Dermis microvascular lymphatic vessel endothelial cell (primary cell): ENCODE measurements around the gene GLT6D1. TPM values are rescaled to one million over a fixed set of nuclear protein-coding genes. Genes with fewer than 3 reads are reported as not detected.

ENCODE experiments used
- DNase-seq, 2 donors: peaks; one replicate each; pipeline versions ENCODE4 v3.0.0 to v3.0.0-alpha.2; 2010; ENCODE audit warnings: low read depth in 2 of 2
- total RNA-seq: library from RNA; depleted of rRNA; stranded (reverse); fragments of >200 nt; gene quantifications from 2 replicates; pipeline ENCODE4 v1.2.1, GENCODE V29; 2014

GLT6D1 gene
- total RNA-seq, 1 donor from 2014 or later, result not detected

DNA sequence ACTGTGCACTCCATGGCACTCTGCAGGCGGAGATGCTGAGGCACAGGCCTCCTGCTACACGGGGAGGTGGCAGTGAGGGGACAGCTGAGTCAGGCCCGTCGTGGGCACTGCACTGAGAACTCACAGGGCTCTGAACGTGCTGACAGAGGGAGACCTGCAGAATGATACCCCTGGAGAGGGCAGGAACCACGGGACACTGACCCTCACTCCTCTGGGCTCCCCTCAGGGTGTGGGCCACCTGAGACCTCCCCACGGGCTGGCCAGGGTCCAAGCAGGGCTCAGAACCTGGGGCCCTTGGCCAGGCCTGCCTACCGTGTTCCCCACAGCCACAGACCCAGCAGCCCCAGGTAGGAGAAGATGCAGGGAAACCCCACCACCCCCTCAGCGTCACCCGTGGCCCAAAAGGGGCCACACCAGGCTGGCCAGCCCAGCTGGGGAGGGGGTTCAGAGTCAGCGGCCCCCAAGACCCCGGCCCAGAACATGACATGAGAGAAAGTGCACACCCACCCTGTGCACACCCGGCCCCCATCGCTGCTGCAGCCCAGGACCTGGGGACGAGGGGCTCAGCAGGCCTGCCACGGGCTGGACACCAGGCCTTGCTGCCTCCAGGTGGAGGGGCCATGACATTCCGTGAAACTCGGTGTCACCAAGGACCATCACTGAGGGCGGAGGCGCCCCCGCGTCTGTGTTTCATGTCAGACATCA, 30.9 kb downstream of the GLT6D1 start:
- DNase-seq, result no peak

DNA sequence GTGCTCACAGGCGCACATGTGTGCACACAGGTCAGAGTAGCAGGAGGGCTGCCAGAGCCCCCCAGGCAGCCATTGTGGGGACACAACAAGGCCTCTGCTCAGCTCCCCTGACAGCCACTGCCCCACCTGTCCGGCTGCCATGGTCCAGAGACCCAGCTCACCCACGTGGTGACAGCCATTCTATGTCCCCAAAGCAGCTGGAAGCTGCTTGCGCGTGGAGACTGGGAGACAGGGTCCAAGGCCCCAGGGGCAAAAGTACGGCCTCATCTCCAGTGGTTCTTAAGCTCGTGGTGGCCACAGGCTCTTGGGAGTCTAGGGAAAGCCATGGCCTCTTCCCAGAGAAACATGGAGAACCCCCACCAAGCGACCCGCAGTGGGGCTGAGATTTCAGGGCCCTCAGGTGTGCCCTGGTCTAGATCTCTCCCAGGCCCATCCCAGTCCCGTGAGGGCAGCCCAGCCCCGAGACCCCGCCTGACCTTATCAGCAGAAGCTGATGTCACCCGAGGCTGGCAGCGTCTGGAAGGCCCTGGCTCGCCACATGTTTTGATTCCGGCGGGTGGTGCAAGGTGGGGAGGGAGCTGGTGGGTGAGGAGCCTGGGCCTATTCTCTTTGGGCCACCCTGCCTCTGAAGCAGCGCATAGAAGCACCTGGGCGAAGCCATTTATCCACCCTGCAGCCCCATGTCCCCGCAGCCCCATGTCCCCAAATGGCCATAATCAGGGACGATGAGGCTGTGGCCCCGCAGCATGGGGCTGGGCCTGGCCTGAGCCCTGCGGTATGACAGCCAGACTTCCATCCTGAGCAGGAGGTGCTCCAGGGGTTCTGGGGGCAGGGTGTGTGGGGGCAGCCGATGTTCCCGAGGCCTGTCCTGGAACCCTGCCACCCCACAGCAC, 31.7 kb downstream of the GLT6D1 start:
- DNase-seq, result no peak

DNA sequence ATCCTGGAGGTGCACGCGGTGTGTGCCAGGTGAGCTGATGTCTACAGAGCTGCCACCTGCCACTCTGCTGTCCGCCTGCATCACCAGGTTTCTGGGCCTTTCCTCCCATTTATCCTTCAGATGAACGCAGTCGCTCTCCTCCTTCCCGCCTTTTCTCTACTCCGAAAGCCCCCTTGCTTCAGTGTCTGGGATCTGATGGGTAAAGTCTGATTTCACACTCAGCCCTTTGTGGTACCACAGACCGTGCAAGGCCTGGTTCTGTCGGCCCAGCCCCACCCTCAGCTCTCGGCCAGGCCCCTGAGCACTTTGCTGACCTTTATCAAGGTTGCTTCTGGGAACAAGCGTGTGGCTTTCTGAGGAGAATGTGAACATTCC, 32.5 kb downstream of the GLT6D1 start:
- DNase-seq, result no peak

DNA sequence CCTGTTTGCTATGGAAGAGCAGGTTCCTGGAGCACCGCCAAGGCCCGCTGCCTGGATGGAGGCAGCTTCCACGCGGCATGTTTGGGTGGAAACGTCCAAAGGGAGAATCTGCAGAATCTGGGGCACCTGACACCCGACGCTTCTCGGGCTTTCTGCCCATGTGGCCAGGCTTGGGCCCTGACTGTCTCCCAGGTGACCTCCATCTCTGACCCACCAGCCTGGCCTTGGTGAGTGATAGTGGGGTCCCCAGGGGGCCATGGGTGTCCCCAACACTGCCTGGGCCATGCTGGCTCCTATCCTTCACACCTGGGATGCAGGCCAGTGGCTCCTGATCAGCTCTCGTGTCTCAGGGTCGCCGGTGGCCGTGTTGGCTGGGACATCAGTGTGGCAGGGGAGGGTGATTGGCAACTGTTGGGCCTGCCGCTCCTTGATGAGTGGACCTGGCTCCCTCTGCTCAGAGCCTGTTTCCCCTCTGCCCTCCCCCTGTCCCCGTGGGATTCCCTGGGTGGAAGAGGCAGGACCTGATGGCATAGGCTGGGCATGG, 34.0 kb downstream of the GLT6D1 start:
- DNase-seq, result no peak

DNA sequence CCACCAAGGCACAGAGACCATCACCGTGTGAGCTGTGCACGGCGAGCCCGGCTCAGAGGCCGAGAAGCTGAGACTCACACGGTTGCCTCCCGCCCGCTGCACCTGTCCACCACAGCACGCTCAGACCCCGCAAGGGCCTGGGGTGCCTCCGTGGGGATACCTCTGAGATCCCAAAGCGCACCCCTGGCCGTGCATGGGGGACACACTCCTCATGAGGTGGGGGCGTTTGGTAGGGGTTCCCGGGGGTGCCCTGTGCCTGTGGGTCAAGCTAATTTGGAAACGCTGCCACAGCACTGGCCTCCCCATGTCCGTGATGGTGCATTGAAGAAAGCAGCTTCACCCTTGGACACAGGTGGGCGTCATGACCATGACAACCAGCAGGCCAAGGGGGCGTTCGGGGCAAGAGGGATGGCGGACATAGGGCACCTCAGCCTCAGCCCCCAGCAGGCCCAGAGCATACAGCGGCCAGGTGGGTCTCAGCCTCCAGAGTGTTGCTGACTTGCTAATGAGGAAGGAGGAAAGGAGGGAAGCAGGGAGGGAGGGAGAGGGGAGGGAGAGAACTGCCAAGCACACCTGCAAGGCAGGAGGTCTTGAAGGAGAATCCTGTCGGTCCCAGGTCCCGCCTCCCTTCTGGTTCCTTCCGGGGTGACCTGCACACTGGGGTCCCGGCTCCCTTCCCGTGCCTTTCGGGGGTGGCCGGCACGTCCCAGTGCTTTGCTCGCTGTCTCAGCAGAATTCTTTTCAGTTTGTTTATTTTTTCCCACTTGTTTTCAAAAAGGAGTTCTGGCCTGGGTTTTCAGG, 34.7 kb downstream of the GLT6D1 start:
- no peak for DNase-seq

DNA sequence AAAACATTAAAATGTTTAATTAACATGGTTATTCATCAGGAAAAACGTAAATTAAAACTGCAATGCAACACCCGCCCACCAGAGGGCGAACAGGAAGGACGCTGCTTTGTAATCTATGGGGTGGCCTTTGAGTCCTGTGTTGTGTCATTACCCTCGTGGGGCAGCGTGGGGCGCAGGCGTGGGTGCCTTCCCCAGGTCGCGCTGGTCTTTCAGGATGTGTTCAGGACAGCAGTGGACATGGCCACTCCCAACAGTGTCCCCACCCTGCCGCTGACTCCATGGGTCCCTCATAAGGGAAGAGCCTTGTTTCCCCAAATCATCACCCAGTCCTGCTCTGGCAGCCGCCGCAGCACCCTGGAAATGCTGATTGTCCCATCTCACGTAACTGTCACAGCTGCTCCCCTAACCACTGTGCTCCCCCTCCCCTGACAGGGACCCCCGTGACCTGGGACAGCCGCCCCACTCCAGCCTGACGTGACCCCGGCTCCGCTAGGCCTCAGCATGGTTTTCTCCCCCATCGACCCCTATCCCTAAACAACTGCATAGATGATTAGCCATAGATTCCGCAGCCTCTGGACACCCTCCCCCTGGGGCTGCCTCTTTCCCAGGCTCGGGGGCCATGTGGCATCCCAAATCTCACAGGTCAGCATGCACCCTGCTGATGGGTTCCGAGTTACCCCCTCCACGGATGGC, 36.4 kb downstream of the GLT6D1 start:
- DNase-seq, result peak; percentile 9 to 42

DNA sequence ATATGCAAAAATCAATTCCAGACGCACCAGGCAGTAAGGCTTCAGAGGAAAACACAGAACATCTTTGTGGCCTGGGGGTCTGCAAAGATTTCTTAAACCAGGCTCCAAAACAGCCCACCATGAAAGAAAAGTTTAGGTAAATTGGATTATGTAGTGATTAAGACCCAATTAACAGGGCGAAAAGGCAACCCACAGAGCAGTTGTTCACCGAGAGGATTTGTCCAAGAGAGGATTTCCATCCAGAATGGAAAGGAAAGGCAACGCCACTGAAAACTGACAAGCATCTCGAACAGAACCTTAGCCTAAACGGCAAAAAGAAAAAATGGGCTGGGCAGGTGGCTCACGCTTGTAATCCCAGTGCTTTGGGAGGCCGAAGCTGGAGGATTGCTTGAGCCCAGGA, 37.4 kb downstream of the GLT6D1 start:
- no peak for DNase-seq

DNA sequence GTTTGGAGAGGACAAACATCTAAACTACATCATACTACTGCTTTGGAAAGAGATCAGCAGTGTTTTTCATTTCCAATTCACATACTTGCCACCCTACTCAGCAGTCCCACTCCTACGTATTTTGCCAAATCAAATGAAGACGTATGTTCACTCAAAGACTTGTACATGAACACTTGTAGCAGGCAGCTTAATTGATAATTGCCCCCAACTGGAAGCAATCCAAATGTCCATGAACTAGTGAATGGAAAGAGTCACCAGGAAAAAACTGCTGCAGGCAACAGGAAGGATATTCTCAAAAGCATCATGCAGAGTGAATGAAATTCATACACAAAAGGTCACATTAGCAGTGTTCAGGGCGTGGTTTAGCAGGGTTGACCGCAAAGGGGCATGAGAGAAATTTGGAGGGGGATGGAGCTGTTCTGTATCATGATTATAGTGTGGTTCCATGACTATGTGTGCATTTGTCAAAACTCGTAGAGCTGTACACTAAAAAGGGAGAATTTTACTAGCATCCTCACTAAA, 39.0 kb downstream of the GLT6D1 start:
- peak in 1 of 2 donors; percentile 14 for DNase-seq

DNA sequence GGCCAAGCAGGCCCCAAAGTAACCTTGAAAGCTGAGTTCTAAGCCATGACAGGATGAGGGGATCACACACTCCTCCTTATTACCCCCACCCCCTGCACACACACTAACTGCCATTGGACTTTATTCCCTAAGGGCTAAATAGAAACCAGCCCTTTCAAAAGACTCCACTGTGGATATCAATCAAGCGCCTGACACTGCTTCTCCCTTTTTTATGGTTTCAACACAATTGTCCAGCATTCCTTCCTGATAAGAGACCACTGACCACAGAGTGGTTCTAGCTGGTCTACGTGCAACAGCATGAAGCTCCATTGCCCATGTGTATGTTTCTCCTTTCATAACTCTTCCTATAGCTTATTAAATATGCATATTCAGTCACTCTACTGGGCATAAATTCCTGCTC, 43.1 kb downstream of the GLT6D1 start:
- no peak for DNase-seq

DNA sequence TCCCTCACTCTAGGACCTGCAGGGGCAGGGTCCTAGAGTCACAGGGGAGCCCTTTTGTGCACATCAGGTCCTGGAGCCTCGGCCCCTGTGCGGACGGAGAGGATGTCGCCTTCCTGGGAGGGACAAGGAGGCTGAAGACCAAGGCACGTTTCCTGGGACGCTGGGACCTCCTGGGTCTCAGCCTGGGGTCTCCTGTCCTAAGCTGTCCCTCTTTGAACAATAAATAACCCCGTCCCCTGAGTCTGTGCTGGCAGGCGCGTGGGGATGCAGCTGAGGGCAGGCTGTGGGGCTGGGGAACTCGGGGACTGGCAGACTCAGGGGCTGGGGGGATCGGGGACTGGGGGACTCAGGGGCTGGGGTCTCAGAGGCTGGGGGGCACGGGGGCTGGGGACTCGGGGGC, 46.7 kb downstream of the GLT6D1 start:
- DNase-seq, result no peak

DNA sequence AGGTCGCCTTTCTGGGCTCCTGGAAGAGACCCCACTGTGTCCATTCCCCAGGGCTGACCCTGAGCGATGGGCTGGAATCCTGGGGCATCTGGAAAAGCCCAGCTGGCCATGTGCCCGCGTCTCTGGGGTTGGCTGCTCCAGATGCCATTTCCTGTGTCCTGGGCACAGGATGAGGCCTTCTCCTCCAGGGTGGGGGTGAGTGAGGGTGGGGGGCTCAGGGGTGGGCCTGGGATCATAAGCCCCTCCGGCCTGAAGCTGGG, 47.1 kb downstream of the GLT6D1 start:
- DNase-seq, result no peak

DNA sequence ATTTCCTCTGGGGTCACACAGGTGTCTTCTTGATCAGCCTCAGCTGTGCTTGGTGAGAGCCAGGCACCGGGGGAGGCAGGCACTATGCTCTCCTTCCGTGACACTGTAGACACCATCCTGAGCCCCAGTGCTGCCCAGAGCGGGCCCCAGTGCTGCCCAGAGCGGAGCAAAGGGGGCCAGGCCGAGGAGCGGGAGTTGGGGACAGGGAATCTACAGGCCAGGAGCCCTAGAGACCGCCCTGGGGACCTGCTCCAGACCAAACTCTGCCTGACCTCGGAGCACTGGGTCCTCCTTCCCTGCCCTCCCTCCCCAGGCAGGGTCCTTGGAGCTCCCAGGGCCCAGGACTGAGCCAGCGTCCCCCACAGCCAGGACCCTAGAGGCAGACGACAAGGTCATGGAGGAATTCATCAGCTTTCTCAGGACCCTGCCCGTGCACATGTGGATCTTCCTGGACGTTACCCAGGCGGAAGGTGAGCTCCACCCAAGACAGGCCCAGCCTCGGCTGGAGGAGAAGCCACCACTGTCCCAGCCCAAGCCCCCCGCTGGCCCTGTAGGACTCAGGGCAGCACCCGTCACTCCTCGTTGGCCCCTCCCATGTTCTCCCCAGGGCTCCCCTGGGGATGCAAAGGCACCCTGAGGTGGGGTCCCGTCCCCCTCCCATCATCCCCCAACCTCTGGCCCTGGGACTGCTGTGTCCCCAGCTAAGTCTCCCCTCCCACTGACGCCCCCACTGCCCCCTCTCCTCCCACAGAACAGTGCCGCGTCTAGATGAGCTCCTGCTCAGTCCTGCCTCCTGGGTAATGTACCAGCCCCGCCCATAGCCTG, 47.6 kb downstream of the GLT6D1 start:
- DNase-seq, result no peak

DNA sequence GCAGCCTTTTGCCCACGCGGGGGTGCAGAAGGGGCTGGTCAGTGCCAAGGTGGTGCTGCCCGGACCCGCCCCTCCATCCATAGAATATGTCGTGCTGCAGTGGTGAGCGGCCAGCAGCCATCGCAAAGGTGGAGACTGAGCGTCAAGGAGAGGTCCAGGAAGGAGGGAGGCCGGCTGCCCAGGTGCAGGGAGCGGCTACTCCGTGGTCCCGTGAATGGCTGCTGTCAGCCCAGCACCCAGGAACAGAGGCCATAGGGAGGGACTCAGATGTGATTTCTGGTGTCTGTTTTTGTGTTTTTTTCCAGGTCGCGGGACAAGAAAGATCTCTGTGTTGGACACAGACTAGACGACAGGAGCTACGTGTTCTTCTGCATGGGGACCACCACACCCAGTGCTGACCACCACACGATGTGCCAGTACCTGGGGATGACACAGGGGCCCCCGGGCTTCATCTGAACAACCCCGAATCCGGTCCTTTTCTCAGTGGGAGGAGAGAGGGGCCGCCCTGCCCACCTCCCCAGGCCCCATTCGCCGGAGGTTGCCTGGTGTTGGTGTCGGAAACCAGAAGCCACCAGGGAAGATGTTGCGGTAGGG, 48.8 kb downstream of the GLT6D1 start:
- DNase-seq, result no peak

DNA sequence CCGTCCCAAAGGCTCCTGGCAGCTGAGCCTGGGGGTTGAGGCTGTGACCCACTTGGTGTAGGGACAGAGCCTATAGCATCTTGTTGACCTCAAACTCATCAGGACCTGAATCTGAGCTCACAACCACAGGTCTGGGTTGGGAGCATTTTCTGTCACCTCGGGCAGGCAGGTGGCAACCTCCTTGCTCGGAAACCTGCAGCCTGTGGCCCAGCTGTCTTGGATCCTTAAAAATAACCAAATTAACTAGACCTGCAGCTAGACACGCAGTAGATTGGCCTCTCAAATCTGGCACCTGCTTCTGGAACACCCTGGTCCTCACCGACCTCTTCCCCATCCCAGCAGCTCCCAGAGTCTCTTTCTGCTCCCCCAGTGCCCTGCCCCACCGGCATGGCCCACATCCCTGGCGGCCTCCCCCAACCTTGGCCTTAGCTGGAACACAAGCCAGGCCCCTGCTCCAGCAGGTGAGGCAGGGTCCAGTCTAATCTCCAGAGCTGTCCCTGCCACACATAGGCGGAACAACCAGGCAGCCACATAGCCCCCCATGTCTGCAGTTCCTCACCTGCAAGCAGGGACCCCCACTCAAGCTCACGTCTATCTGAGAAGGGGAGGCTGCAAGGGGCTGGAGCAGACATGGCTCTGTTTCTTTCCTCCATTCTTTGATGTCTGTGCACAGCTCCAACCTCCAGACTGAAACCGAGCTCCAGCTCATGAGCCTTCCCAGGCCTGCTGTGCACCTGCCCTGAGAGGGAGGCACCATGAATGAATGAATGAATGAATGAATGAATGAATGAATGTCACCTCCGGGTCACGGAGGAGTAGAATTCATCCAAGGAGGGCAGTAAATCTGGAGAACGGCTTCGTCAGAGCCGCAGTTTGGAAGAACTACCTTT, 49.5 kb downstream of the GLT6D1 start:
- no peak for DNase-seq

DNA sequence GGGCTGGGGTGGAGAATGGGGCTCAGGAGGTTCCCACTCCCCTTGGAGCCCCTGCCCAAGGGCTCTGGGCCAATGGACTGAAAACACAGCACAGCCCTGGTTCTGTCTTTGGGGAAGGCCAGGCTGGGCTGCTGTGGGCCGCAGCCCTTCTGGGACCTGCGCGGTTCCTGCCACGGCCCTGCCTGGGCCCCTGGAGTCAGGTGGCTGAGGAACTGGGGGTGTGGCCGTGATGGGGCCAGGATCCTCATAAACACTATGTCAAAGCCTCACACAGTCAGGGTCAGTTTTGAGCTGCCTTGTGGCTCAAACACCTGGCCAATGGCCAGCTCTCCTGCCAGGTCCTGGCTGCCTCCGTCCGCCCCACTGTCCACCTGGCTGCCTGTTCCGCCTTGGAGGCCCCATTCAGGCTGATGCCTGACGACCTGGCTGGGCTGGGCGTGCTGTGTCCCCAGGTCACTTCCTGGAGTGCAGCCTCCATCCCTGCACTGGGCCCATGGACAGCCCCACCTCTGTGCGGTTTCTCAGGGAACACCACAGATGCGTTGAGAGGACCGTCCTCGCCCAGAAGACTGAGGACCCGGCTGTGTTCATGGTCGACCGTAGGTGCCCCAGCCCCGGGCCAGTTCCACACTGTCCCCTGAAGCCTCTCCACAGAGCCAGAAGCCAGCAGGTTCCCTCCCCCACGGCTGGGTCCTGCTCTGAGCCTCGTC, 50.3 kb downstream of the GLT6D1 start:
- DNase-seq, result no peak

DNA sequence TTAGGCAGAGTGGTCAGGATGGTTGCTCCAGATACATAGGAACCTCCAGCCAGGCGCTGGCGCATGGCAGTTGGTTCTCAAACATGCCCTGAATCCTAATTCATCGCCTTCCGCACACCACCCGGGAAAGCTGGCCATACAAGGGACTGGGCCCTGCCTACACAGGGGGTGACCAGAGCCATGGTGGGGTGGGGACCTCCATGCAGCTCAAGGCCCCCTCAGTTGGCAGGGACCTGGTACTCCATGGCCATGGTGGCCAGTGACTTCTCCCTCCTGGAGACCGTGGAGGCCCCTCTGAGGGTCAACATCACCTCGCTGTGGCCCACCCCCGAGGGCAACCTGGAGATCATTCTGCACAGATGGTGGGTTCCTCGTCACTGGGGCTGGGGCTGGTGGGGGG, 51.0 kb downstream of the GLT6D1 start:
- no peak for DNase-seq

DNA sequence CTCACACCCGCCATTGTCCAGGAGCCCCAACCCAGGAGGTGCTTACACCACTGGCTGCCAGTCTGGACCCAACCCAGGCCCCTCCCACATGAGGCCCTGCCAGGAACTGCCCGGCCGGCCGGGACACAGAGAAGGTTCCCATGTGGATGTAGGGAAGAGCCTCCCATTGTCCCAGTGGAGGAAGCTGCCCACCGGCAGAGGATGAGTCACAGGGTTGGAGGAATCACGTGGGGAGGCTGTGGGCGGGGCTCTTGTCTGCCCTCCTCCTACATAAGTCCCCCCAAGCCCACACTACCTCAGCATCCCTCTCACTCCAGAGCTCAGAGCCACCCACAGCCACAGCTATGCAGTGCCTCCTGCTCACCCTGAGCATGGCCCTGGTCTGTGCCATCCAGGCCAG, 51.7 kb downstream of the GLT6D1 start:
- DNase-seq, result peak; percentile 53 to 74

DNA sequence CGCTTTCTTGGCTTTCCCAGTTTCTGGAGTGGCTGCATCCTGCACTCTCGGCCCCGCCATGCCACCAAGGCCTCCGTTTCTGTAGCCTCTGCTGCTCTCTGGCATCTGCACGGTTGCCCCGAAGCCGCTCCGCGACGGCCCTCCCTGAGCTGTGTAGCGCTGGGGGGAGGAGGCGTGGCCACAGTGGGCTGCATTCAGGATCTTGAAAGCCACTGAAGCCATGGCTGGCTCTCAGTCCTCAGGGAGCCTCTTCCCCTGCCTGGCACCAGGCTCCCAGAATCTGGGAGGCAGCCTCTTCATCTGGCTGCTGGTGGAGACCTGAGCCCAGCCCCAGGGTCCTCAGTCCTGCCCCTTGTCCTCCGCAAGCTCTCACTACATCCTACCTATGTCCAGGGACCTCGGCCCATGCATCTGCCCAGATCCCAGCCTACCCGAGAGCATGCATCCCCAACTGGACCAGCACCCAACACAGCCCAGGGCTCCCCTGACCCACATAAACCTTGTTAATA, 52.7 kb downstream of the GLT6D1 start:
- DNase-seq, result no peak
